ENCODE data around the gene MICAL3.

- TF ChIP-seq CTCF (IDR thresholded peaks at IDR 0.05): no peak
- no peak for TF ChIP-seq POLR2A (IDR thresholded peaks at IDR 0.05)
Observed at GRCh38 chr22:17870407-17870806, 154.0 kb downstream of the MICAL3 start.
